CD1c-positive myeloid dendritic cell (primary cell): Measurements from ENCODE around the gene CSF2RB.
A peak's percentile ranks its signal among the peaks of the same experiment; 100 is the strongest.

Experiments used
- DNase-seq: peaks from one replicate; pipeline ENCODE4 v3.0.0-alpha.2; 2016; ENCODE audit errors: extremely low spot score

Gene CSF2RB

GRCh38 chr22:36913427-36914389 is at the start of gene CSF2RB:
CSF2RB (plus strand) TSS chr22:36913628; CDS start chr22:36922208, 8,580 bp downstream.
- DNase-seq: peak; percentile 95

- DNase-seq: no peak
Observed at GRCh38 chr22:36863979-36864378, 49.4 kb upstream of the CSF2RB start.

- peak; percentile 42 for DNase-seq
Observed at GRCh38 chr22:36864454-36865215, 48.8 kb upstream of the CSF2RB start.

GRCh38 chr22:36865346-36865745 is 48.1 kb upstream of the CSF2RB start:
- DNase-seq: peak; percentile 34

GRCh38 chr22:36867695-36868094 is 45.7 kb upstream of the CSF2RB start:
- DNase-seq: no peak

- no peak for DNase-seq
Observed at GRCh38 chr22:36868546-36869181, 44.8 kb upstream of the CSF2RB start.

GRCh38 chr22:36870250-36870649 is 43.2 kb upstream of the CSF2RB start:
- DNase-seq: no peak

- DNase-seq: no peak
Observed at GRCh38 chr22:36871669-36872081, 41.8 kb upstream of the CSF2RB start.

GRCh38 chr22:36872084-36872483 is 41.3 kb upstream of the CSF2RB start:
- no peak for DNase-seq

- no peak for DNase-seq
Observed at GRCh38 chr22:36872866-36873498, 40.4 kb upstream of the CSF2RB start.

GRCh38 chr22:36873614-36874308 is 39.7 kb upstream of the CSF2RB start:
- peak; percentile 66 for DNase-seq

GRCh38 chr22:36874309-36874696 is 39.1 kb upstream of the CSF2RB start:
- no peak for DNase-seq

GRCh38 chr22:36874736-36875135 is 38.7 kb upstream of the CSF2RB start:
- DNase-seq: no peak

GRCh38 chr22:36875741-36876140 is 37.7 kb upstream of the CSF2RB start:
- no peak for DNase-seq

- DNase-seq: no peak
Observed at GRCh38 chr22:36879775-36880174, 33.7 kb upstream of the CSF2RB start.

GRCh38 chr22:36881504-36882245 is 31.8 kb upstream of the CSF2RB start:
- peak; percentile 79 for DNase-seq

- peak; percentile 66 for DNase-seq
Observed at GRCh38 chr22:36884349-36885158, 28.9 kb upstream of the CSF2RB start.

- DNase-seq: peak; percentile 86
Observed at GRCh38 chr22:36885474-36885873, 28.0 kb upstream of the CSF2RB start.

GRCh38 chr22:36886016-36886415 is 27.4 kb upstream of the CSF2RB start:
- no peak for DNase-seq
